Neural progenitor cell (in vitro differentiated cells): ENCODE data around the gene PLEKHO2. TPM values are rescaled to one million over a fixed set of nuclear protein-coding genes. Genes with fewer than 3 reads are reported as not detected.

Experiments used
- DNase-seq: peaks from one replicate; pipeline ENCODE4 v3.0.0-alpha.2; 2016; ENCODE audit warnings: low spot score
- H2AFZ ChIP-seq: fragments of 200-600 bp; sonication (generic); replicated peaks from 2 replicates; pipeline ENCODE4 v1.6.1; 2016; ENCODE audit warnings: antibody characterized with exemption
- H3F3A ChIP-seq: fragments of 200-600 bp; sonication (generic); 2 replicates; pipeline ENCODE4 v1.6.1; 2016; ENCODE audit warnings: antibody characterized with exemption, low read depth
- H3K27ac ChIP-seq: fragments of 200-600 bp; sonication (generic); 2 replicates; pipeline ENCODE4 v1.5.1; 2016; ENCODE audit warnings: mild to moderate bottlenecking
- H3K27me3 ChIP-seq: fragments of 200-600 bp; sonication (generic); 2 replicates; pipeline ENCODE4 v1.6.1; 2016; ENCODE audit warnings: mild to moderate bottlenecking, moderate library complexity
- H3K36me3 ChIP-seq: fragments of 200-600 bp; sonication (generic); 2 replicates; pipeline ENCODE4 v1.5.1; 2016
- H3K4me1 ChIP-seq: fragments of 200-600 bp; sonication (generic); 2 replicates; pipeline ENCODE4 v1.6.1; 2016; ENCODE audit warnings: mixed run types
- H3K4me2 ChIP-seq: fragments of 200-600 bp; sonication (generic); 2 replicates; pipeline ENCODE4 v1.6.1; 2016
- H3K4me3 ChIP-seq: fragments of 200-600 bp; sonication (generic); 2 replicates; pipeline ENCODE4 v1.5.1; 2016
- H3K79me2 ChIP-seq: fragments of 200-600 bp; sonication (generic); 2 replicates; pipeline ENCODE4 v1.6.1; 2016; ENCODE audit warnings: low read depth
- H3K9ac ChIP-seq: fragments of 200-600 bp; sonication (generic); 2 replicates; pipeline ENCODE4 v1.6.1; 2016
- H3K9me3 ChIP-seq: fragments of 200-600 bp; sonication (generic); 2 replicates; pipeline ENCODE4 v1.5.1; 2016; ENCODE audit warnings: low read depth
- H4K20me1 ChIP-seq: fragments of 200-600 bp; sonication (generic); 2 replicates; pipeline ENCODE4 v1.6.1; 2016; ENCODE audit warnings: low read depth
- H3K27ac Mint-ChIP-seq: 3 replicates; pipeline ENCODE4 v1.8.0; 2021; ENCODE audit warnings: mixed read lengths
- H3K27me3 Mint-ChIP-seq: 2 replicates; pipeline ENCODE4 v1.8.0; 2022; ENCODE audit warnings: low read depth, mild to moderate bottlenecking, inconsistent platforms, moderate library complexity, mixed read lengths; ENCODE audit not compliant: insufficient read depth
- H3K36me3 Mint-ChIP-seq: 3 replicates; pipeline ENCODE4 v1.8.0; 2021; ENCODE audit warnings: mixed read lengths
- H3K4me1 Mint-ChIP-seq: 3 replicates; pipeline ENCODE4 v1.8.0; 2021; ENCODE audit warnings: mixed read lengths
- H3K4me3 Mint-ChIP-seq: 3 replicates; pipeline ENCODE4 v1.8.0; 2021; ENCODE audit warnings: mild to moderate bottlenecking, moderate library complexity, mixed read lengths
- H3K9me3 Mint-ChIP-seq: 3 replicates; pipeline ENCODE4 v1.8.0; 2020; ENCODE audit warnings: mixed read lengths
- EZH2 ChIP-seq: fragments of 200-600 bp; sonication (generic); IDR thresholded peaks from 2 replicates; pipeline ENCODE4 v1.6.1; 2017; ENCODE audit warnings: antibody characterized with exemption, mild to moderate bottlenecking, moderate library complexity
- EZH2phosphoT487 ChIP-seq: fragments of 200-600 bp; sonication (generic); IDR thresholded peaks from 2 replicates; pipeline ENCODE4 v1.6.1; 2017; ENCODE audit warnings: antibody characterized with exemption
- total RNA-seq: library from RNA; depleted of rRNA; stranded (reverse); fragments of >200 nt; gene quantifications from 2 replicates; pipeline ENCODE4 v1.2.3, GENCODE V29; 2015; ENCODE audit warnings: low replicate concordance
- TF ChIP-seq, protein P1 (sequence below): fragments of 200-600 bp; sonication (generic); IDR thresholded peaks from 2 replicates; pipeline ENCODE4 v1.5.1; 2017; ENCODE audit warnings: antibody characterized with exemption, mild to moderate bottlenecking

PLEKHO2 gene
- total RNA-seq, 1 donor from 2014 or later: 7.7 TPM

- Histone ChIP-seq H3K9ac (no peak overlapping the region), H3K36me3 (no peaks in the 10 kb centered on the region), H4K20me1 (no peaks in the 10 kb centered on the region), H3K4me1 (peaks cover 38% of the 10 kb centered on the region), H2AFZ (peak overlapping the region; percentile 96), H3F3A (peaks cover 29% of the 10 kb centered on the region), H3K4me2 (peak overlapping the region; percentile 80), H3K4me3 (peak overlapping the region; percentile 42), H3K27me3 (no peaks in the 10 kb centered on the region), H3K27ac (peak overlapping the region; percentile 87), H3K79me2 (no peaks in the 10 kb centered on the region), H3K9me3 (no peaks in the 10 kb centered on the region)
- Mint-ChIP-seq H3K9me3 (peaks cover 2% of the 10 kb centered on the region), H3K27ac (peak overlapping the region; percentile 83), H3K36me3 (no peaks in the 10 kb centered on the region), H3K4me1 (peaks cover 42% of the 10 kb centered on the region), H3K4me3 (peak overlapping the region; percentile 69), H3K27me3 (peaks cover 6% of the 10 kb centered on the region)
- DNase-seq: peak; percentile 83
- no peak for TF ChIP-seq EZH2phosphoT487
- TF ChIP-seq, protein P1, sequence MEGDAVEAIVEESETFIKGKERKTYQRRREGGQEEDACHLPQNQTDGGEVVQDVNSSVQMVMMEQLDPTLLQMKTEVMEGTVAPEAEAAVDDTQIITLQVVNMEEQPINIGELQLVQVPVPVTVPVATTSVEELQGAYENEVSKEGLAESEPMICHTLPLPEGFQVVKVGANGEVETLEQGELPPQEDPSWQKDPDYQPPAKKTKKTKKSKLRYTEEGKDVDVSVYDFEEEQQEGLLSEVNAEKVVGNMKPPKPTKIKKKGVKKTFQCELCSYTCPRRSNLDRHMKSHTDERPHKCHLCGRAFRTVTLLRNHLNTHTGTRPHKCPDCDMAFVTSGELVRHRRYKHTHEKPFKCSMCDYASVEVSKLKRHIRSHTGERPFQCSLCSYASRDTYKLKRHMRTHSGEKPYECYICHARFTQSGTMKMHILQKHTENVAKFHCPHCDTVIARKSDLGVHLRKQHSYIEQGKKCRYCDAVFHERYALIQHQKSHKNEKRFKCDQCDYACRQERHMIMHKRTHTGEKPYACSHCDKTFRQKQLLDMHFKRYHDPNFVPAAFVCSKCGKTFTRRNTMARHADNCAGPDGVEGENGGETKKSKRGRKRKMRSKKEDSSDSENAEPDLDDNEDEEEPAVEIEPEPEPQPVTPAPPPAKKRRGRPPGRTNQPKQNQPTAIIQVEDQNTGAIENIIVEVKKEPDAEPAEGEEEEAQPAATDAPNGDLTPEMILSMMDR: no peak
- no peak for TF ChIP-seq EZH2
Observed at GRCh38 chr15:64894395-64895056, 52.8 kb downstream of the PLEKHO2 start.

DNA sequence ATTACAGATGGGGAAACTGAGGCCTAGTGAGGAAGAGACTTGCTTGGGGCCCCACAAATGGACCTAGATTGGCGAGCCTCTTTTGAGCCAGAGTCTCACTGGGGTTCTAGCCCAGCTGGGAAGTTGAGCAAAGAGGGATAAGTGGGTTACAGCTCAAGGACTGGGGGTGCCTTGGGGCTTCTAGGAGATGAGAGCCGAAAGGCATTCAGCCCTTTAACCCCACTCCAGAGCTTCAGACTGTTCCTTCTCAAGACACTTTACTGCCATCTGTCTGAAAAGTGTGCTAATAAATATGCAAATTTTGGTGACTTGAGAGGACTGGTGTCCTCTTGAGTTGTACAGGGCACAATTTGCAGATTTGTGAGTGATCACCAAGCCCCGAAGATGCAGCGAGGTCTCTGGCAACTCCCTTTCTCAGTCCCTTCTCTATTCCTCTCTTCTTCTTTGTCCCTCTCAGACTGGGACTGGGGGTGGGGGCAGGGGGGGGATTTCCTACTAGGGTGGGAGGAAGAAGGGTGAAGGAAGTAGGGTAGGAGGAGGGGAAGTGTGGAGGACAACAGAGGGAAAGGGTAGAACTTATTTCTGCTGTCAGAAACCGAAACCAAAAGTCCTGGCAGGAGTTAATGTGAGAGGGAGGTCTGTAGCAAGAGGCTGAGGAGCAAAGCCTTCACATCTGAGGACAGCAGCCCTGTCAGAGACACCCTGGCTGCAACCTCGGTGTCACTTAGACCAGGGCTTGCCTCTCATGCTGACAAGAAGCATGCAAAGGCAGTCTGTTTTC, 53.8 kb downstream of the PLEKHO2 start:
- no peak overlapping the region for H3K9ac ChIP-seq
- H3K9me3 ChIP-seq: no peaks in the 10 kb centered on the region
- peak overlapping the region; percentile 42 for H3K4me3 ChIP-seq
- peaks cover 29% of the 10 kb centered on the region for H3F3A ChIP-seq
- DNase-seq: no peak
- no peaks in the 10 kb centered on the region for H3K27me3 ChIP-seq
- Mint-ChIP-seq H3K4me3 (no peak overlapping the region), H3K4me1 (peaks cover 42% of the 10 kb centered on the region), H3K9me3 (peaks cover 2% of the 10 kb centered on the region), H3K27me3 (peaks cover 6% of the 10 kb centered on the region), H3K36me3 (no peaks in the 10 kb centered on the region), H3K27ac (no peak overlapping the region)
- H3K27ac ChIP-seq: no peak overlapping the region
- H3K4me1 ChIP-seq: peaks cover 38% of the 10 kb centered on the region
- peak overlapping the region; percentile 80 for H3K4me2 ChIP-seq
- no peaks in the 10 kb centered on the region for H3K79me2 ChIP-seq
- H3K36me3 ChIP-seq: no peaks in the 10 kb centered on the region
- H2AFZ ChIP-seq: peak overlapping the region; percentile 54
- H4K20me1 ChIP-seq: no peaks in the 10 kb centered on the region
- TF ChIP-seq EZH2phosphoT487 (no peak), EZH2 (no peak)
- TF ChIP-seq, protein P1: no peak

DNA sequence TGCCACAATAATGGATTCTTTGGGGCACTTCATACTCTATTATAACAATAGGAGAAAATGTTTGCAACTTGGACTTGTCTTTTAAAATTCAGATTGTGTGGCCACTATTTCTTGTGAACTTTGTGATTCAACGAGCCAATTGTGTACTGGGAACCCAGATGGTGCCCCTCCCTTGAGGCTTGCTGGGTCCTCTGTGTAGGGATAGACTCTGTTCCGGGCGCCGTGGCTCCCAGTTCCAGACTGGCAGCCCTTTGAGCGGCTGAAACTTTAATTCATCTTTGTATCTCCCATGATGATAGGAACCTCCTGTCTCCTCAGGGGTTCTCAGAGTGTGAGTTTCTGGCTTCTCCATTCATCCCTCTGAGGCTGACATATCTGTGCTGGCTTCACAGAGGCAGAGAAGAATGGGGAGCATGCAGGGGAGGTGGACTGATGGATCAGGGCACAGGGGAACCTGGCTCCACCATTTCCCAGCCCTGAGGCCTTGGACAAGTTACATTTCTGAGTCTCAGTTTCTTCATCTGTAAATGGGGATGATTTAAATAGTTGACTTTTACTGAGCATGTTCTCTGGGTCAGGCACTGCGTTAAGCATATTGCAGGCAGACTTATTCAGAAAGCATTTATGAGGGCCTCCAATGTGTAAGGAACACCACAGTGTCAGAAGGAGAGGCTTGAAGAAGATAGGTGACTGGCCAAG, 54.8 kb downstream of the PLEKHO2 start:
- H3K9me3 ChIP-seq: no peaks in the 10 kb centered on the region
- TF ChIP-seq EZH2phosphoT487 (no peak), EZH2 (no peak)
- TF ChIP-seq, protein P1: no peak
- H3F3A ChIP-seq: peaks cover 29% of the 10 kb centered on the region
- H3K36me3 ChIP-seq: no peaks in the 10 kb centered on the region
- H4K20me1 ChIP-seq: no peaks in the 10 kb centered on the region
- peaks cover 8% of the 10 kb centered on the region for H3K9me3 Mint-ChIP-seq
- no peak overlapping the region for H3K27ac Mint-ChIP-seq
- no peak overlapping the region for H2AFZ ChIP-seq
- no peak overlapping the region for H3K27ac ChIP-seq
- H3K27me3 Mint-ChIP-seq: peaks cover 2% of the 10 kb centered on the region
- no peak for DNase-seq
- H3K36me3 Mint-ChIP-seq: no peaks in the 10 kb centered on the region
- H3K4me2 ChIP-seq: no peak overlapping the region
- no peaks in the 10 kb centered on the region for H3K79me2 ChIP-seq
- no peak overlapping the region for H3K4me3 ChIP-seq
- H3K4me1 Mint-ChIP-seq: peaks cover 42% of the 10 kb centered on the region
- H3K4me3 Mint-ChIP-seq: no peak overlapping the region
- H3K9ac ChIP-seq: no peak overlapping the region
- no peaks in the 10 kb centered on the region for H3K27me3 ChIP-seq
- peaks cover 38% of the 10 kb centered on the region for H3K4me1 ChIP-seq
